ENCODE data around the gene MTMR2.

MTMR2 gene

GRCh38 chr11:95925011-95925410 is 1.1 kb upstream of the MTMR2 start:
- peaks cover 25% of the 10 kb centered on the region for H3K4me1 Mint-ChIP-seq (ENCODE audit: low read depth)
- H3K9me3 Mint-ChIP-seq = peaks cover under 1% of the 10 kb centered on the region
- H3K36me3 Mint-ChIP-seq (ENCODE audit: low read depth) = peaks cover 3% of the 10 kb centered on the region
- H3K27ac Mint-ChIP-seq = no peak overlapping the region
- no peak overlapping the region for H3K4me3 Mint-ChIP-seq
- peaks cover 19% of the 10 kb centered on the region for H3K27me3 Mint-ChIP-seq (ENCODE audit: low read depth)

DNA sequence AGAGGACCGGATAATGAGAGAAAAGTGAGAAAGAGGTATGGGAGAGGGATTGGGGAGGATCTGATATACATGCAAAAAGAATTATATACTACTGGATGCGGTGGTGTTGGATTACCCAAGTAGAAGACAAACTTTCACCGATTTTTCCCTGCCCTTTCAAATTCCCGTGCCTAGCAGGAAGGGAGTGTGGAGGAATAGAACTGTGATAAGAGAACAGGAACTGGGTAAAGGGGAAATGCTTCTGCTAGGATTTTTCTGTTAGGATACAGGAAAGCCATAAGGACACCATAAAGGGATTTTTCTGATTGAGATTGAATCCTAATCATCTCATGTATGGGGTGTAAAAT is 480 bp upstream of the MTMR2 start:
- Mint-ChIP-seq H3K4me1 (ENCODE audit: low read depth) (peaks cover 25% of the 10 kb centered on the region), H3K27ac (peak overlapping the region; percentile 90), H3K27me3 (ENCODE audit: low read depth) (peaks cover 19% of the 10 kb centered on the region), H3K4me3 (peak overlapping the region; percentile 97), H3K36me3 (ENCODE audit: low read depth) (peaks cover 3% of the 10 kb centered on the region), H3K9me3 (no peaks in the 10 kb centered on the region)

DNA sequence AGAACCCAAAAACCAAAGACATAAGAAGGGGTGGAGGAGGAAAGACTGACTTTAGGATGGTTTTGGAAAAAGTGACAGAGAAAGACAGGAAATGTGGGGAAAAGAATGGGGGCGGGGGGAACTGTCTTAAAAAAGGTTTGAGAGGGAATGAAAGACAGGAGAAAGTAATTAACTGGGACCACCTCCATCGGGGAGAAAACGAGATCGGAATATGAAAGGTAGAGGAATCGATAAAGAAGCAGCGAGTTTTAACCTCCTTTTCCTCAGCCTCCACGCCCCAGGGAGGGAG is 524 bp downstream of the MTMR2 start:
- H3K4me3 Mint-ChIP-seq = peak overlapping the region; percentile 97
- peaks cover 3% of the 10 kb centered on the region for H3K36me3 Mint-ChIP-seq (ENCODE audit: low read depth)
- H3K9me3 Mint-ChIP-seq = no peaks in the 10 kb centered on the region
- peaks cover 25% of the 10 kb centered on the region for H3K4me1 Mint-ChIP-seq (ENCODE audit: low read depth)
- peak overlapping the region; percentile 90 for H3K27ac Mint-ChIP-seq
- H3K27me3 Mint-ChIP-seq (ENCODE audit: low read depth) = peaks cover 16% of the 10 kb centered on the region

DNA sequence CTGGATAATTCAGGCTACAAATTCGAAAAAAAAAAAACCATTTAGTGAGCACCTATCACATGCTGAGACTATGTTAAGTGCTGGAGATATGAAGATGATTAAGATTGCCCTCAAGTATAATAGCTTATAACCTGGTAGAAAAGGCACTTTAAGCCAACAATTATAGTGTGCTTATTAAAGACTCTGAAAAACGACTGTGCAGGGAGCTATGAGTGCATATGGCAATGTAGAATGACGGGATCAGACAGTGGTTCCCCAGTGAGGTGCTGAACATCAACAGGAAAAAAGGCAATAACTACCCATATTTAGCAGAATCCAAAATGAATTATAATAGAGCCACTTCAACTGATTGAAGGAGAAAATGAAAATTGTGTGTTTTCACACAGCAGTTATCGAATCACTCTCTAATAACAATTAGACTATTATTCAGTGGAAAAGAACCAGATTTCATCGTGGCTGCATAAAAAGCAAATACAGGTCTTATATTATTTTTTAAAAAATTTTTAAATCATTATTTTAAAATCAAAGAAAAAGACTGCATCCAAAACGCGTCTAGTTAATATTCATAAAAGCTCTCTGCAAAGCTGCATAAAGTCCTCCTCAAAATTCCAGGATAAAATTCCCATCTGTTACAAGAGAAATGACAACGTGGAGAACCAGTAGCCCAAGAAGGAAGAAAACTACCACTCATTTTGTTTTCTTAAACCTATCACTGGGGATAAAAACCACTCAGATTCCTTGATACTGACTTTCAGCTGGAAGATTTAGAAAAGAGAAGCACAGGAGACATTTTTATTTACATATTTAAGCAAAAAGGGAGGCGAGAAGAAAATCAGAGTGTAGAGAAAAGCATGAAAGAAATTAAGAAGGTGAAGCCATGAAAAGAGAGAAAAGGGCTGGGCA is 1.1 kb downstream of the MTMR2 start:
- peaks cover 3% of the 10 kb centered on the region for H3K36me3 Mint-ChIP-seq (ENCODE audit: low read depth)
- H3K4me1 Mint-ChIP-seq (ENCODE audit: low read depth) = peaks cover 25% of the 10 kb centered on the region
- no peaks in the 10 kb centered on the region for H3K9me3 Mint-ChIP-seq

DNA sequence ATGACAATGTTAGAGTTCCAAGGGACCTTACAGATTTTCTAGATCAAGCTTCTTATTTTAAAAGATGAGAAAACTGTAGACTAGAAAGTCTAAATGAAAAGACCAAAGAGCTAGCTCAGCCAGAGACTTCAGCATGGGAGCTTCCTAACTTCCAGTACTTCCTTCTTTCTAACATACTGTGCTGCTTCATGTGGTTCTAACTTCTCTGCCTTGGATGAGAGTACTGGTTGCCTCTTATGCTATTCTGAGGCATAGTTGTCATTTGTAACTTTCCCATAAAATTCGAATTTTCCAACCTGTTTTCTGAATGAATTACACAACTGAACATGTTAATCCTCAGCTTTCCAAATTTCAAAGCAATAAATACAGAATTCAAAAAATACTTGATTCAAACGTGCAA is 1.8 kb downstream of the MTMR2 start:
- Mint-ChIP-seq H3K9me3 (no peaks in the 10 kb centered on the region), H3K27me3 (ENCODE audit: low read depth) (peaks cover 9% of the 10 kb centered on the region), H3K4me3 (peak overlapping the region; percentile 63), H3K4me1 (ENCODE audit: low read depth) (peaks cover 25% of the 10 kb centered on the region), H3K36me3 (ENCODE audit: low read depth) (peaks cover 3% of the 10 kb centered on the region), H3K27ac (no peak overlapping the region)

More for the DNA sequence above, 1.1 kb downstream of the MTMR2 start:
- peak overlapping the region; percentile 97 for H3K4me3 Mint-ChIP-seq
- peak overlapping the region; percentile 90 for H3K27ac Mint-ChIP-seq
- H3K27me3 Mint-ChIP-seq (ENCODE audit: low read depth) = peaks cover 10% of the 10 kb centered on the region

DNA sequence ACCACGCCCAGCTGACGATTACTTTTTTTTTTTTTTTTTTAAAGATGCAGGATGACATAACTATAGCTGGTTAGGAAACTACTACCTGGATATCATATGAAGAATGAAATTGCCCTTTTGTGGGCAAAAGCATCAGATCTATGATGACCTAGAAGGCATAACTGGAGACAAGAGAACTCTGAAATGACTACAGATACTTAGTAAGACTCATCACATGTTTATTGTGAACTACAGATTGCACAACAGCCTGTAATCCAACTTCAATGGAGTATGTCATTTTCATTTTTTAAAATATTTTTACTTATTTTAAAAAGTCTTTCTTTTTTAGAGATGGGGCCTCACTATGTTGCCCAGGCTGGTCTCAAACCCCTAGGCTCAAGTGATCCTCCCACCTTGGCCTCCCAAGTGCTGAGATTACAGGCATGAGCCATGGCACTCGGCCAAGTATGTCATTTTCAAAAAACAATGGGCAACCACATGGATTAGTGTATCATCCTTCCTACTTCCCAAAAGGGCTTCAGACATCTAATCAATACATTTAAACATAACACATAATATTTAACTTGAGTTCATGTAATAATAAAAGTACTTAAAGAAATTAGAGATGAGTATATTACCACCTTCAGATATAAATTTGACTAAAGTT is 3.3 kb downstream of the MTMR2 start:
- Mint-ChIP-seq H3K9me3 (no peaks in the 10 kb centered on the region), H3K36me3 (ENCODE audit: low read depth) (peaks cover 3% of the 10 kb centered on the region), H3K27ac (no peak overlapping the region)

GRCh38 chr11:95919514-95919913 is 4.4 kb downstream of the MTMR2 start:
- H3K36me3 Mint-ChIP-seq (ENCODE audit: low read depth) = peaks cover 3% of the 10 kb centered on the region
- H3K27ac Mint-ChIP-seq = no peak overlapping the region
- H3K4me3 Mint-ChIP-seq = no peak overlapping the region
- no peaks in the 10 kb centered on the region for H3K9me3 Mint-ChIP-seq
- peaks cover 22% of the 10 kb centered on the region for H3K4me1 Mint-ChIP-seq (ENCODE audit: low read depth)
- H3K27me3 Mint-ChIP-seq (ENCODE audit: low read depth) = no peaks in the 10 kb centered on the region

More for the DNA sequence above, 3.3 kb downstream of the MTMR2 start:
- Mint-ChIP-seq H3K27me3 (ENCODE audit: low read depth) (no peaks in the 10 kb centered on the region), H3K4me1 (ENCODE audit: low read depth) (peaks cover 28% of the 10 kb centered on the region), H3K4me3 (no peak overlapping the region)

- Mint-ChIP-seq H3K36me3 (ENCODE audit: low read depth) (peaks cover 5% of the 10 kb centered on the region), H3K4me1 (ENCODE audit: low read depth) (peaks cover 16% of the 10 kb centered on the region), H3K4me3 (no peak overlapping the region), H3K27me3 (ENCODE audit: low read depth) (no peaks in the 10 kb centered on the region), H3K27ac (no peak overlapping the region), H3K9me3 (no peaks in the 10 kb centered on the region)
Observed at GRCh38 chr11:95918720-95919119, 5.2 kb downstream of the MTMR2 start.

DNA sequence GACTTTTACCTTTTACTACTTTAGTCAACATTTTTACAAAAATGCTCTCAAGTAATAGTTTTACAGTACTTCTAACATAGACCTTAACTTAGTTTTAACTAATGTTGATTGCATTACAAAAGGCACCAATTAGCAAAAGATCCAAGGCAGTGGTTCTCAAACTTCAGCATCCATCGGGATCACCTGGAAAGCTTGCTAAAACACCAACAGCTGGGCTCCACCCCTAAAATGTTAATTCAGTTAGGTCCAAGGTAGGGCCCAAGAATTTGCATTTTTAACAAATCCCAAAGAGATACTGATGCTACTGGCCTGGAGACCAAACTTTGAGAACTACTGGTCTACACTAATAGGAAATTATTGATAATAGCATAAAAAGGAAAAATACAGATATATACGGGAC is 5.9 kb downstream of the MTMR2 start:
- Mint-ChIP-seq H3K4me1 (ENCODE audit: low read depth) (peaks cover 17% of the 10 kb centered on the region), H3K27ac (no peak overlapping the region), H3K4me3 (no peak overlapping the region), H3K27me3 (ENCODE audit: low read depth) (no peaks in the 10 kb centered on the region), H3K36me3 (ENCODE audit: low read depth) (peaks cover 3% of the 10 kb centered on the region), H3K9me3 (no peaks in the 10 kb centered on the region)

DNA sequence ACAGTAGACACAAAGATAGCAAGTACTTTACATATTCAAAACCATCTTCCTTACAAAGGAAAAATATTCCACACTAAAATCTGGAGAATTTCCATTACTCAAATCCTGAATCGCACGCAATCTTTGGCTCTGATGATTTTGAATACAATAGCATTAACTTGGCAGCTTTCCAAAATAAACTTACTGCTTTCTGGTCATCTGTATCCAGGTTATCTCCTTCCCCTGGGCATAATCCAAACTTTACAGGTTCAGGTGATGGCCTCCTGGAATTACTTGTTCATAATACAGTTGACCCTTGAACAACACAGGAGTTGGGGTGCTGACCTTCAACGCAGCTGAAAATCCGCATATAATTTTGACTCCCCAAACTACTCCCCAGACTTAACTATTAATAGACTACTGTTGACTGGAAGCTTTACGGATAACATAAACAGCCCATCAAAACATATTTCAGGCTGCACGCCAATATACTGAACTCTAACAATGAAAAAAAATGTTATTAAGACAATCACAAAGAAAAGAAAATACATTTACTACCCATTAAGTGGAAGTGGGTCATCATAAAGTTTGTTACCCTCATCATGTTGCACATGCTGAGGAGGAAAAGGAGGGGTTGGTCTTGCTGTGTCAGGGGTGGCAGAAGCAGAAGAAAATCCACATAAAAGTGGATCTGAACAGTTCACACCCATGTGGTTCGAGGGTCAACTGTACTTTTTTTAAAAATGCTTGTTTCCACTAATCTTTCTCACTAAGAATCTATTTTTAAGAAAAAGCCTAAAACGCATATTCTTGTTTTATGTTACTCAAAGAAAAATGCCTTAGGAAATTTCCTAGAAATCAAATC is 6.5 kb downstream of the MTMR2 start:
- H3K27ac Mint-ChIP-seq = no peak overlapping the region
- H3K36me3 Mint-ChIP-seq (ENCODE audit: low read depth) = peaks cover 2% of the 10 kb centered on the region
- no peaks in the 10 kb centered on the region for H3K27me3 Mint-ChIP-seq (ENCODE audit: low read depth)
- H3K4me3 Mint-ChIP-seq = no peak overlapping the region
- H3K4me1 Mint-ChIP-seq (ENCODE audit: low read depth) = peaks cover 12% of the 10 kb centered on the region
- no peaks in the 10 kb centered on the region for H3K9me3 Mint-ChIP-seq

DNA sequence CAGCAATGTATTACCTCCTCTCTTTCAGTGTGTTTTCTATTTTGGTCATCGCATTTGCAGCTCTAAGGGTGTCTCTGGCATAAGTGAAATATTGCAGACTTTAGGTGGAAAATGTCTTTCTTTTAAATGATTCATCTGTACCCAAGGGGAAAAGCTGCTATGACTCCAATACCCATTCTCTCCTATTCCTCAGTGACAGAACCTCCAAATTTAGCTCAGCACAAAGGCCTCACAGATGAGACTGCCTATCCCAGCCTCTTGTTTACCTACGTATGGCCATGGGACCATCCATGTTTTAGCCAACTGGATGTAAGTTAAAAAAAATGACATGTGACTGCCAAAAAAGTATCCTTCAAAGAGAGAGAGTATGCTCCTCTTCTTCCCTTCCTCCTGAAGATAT is 7.9 kb downstream of the MTMR2 start:
- Mint-ChIP-seq H3K36me3 (ENCODE audit: low read depth) (peaks cover 2% of the 10 kb centered on the region), H3K9me3 (no peaks in the 10 kb centered on the region), H3K27me3 (ENCODE audit: low read depth) (no peaks in the 10 kb centered on the region), H3K4me1 (ENCODE audit: low read depth) (peaks cover 9% of the 10 kb centered on the region), H3K27ac (no peak overlapping the region), H3K4me3 (no peak overlapping the region)

GRCh38 chr11:95915051-95915450 is 8.9 kb downstream of the MTMR2 start:
- Mint-ChIP-seq H3K27me3 (ENCODE audit: low read depth) (no peaks in the 10 kb centered on the region), H3K27ac (no peak overlapping the region), H3K4me3 (no peak overlapping the region), H3K36me3 (ENCODE audit: low read depth) (peaks cover 2% of the 10 kb centered on the region), H3K9me3 (no peaks in the 10 kb centered on the region), H3K4me1 (ENCODE audit: low read depth) (peaks cover 9% of the 10 kb centered on the region)

DNA sequence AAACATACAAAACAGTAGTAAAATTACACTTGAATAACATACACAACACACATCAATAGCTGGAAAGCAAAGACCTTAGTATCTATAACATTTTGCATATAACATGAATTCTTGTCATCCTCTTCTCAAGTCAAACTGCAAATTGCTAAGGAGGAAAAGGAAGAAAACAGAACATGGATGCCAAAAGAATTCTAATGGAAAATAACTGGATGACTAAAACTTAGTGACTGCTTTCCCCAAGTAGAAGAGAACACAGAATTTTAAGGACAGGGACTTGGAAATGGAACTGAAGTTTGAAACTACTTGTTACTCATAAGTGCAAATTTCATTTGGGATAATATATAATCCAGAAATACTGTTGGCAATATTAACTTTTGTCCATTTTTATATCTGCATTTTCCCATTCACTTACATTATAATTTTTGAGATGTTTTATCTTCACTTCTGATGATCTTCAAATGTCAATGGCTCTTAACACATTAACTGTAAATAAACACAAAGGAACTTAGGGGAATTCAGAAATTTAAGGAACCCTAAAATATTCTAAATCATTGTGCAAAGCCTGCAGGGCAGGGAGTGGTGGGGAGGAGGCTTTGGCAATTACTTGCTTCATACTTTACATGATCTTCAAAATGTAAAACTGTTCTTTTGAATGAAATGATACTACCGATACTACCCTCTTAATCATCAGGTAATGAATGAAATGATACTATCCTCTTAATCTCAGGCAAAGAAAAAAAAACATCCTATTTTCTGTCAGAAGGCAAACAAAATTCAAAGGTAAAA is 9.9 kb downstream of the MTMR2 start:
- Mint-ChIP-seq H3K27me3 (ENCODE audit: low read depth) (no peaks in the 10 kb centered on the region), H3K36me3 (ENCODE audit: low read depth) (peaks cover 2% of the 10 kb centered on the region), H3K4me3 (no peak overlapping the region), H3K27ac (no peak overlapping the region), H3K9me3 (no peaks in the 10 kb centered on the region), H3K4me1 (ENCODE audit: low read depth) (peaks cover 9% of the 10 kb centered on the region)

GRCh38 chr11:95912902-95913560 is 10.9 kb downstream of the MTMR2 start:
- peaks cover 9% of the 10 kb centered on the region for H3K4me1 Mint-ChIP-seq (ENCODE audit: low read depth)
- H3K27me3 Mint-ChIP-seq (ENCODE audit: low read depth) = no peaks in the 10 kb centered on the region
- no peak overlapping the region for H3K4me3 Mint-ChIP-seq
- peaks cover 2% of the 10 kb centered on the region for H3K36me3 Mint-ChIP-seq (ENCODE audit: low read depth)
- H3K27ac Mint-ChIP-seq = no peak overlapping the region
- no peaks in the 10 kb centered on the region for H3K9me3 Mint-ChIP-seq

Measured in T-helper 1 cell treated with Interleukin-12 subunit alpha and Interleukin-12 subunit beta and Interleukin-4 antibody, amounts not matched to agents 30 μg/mL and 1 μg/mL, for 36 hours (primary cell).